Measurements from ENCODE around the gene GABRA4. TPM values are rescaled to one million over a fixed set of nuclear protein-coding genes. Genes with fewer than 3 reads are reported as not detected.

Gene GABRA4
- total and polyA plus RNA-seq, 8 donors = 0.05 to 0.37 TPM; not detected in 6

DNA sequence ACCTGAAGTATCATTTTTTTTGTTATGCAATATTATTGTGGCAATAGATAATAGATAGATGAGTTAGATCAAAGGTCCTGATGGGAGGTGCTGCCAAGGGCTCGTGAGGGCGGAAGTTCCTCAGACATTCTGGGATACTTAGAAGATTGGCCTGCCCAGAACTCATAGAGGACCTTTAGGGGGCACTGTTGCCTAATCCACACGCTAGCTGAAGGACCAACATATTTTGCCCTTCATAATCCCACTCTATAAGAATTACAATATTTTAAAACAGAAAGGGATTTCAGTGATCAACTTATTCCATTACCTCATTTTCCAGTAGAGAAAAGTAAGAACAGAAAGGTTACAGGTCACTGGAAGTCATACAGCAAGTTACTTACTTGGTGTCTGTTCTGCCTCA lies 61.4 kb downstream of the GABRA4 start:
- Histone ChIP-seq H3K9me3 (no peaks in the 10 kb centered on the region), H3K27me3 (no peaks in the 10 kb centered on the region), H3K4me1 (no peaks in the 10 kb centered on the region), H3K36me3 (no peaks in the 10 kb centered on the region), H3K4me3 (no peak overlapping the region), H3K27ac (no peak overlapping the region)
- DNase-seq = peak in 1 of 2 donors; percentile 35
- TF ChIP-seq, protein P1, sequence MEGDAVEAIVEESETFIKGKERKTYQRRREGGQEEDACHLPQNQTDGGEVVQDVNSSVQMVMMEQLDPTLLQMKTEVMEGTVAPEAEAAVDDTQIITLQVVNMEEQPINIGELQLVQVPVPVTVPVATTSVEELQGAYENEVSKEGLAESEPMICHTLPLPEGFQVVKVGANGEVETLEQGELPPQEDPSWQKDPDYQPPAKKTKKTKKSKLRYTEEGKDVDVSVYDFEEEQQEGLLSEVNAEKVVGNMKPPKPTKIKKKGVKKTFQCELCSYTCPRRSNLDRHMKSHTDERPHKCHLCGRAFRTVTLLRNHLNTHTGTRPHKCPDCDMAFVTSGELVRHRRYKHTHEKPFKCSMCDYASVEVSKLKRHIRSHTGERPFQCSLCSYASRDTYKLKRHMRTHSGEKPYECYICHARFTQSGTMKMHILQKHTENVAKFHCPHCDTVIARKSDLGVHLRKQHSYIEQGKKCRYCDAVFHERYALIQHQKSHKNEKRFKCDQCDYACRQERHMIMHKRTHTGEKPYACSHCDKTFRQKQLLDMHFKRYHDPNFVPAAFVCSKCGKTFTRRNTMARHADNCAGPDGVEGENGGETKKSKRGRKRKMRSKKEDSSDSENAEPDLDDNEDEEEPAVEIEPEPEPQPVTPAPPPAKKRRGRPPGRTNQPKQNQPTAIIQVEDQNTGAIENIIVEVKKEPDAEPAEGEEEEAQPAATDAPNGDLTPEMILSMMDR (IDR thresholded peaks at IDR 0.05) = peak in 2 of 7 experiments; percentile 10 to 18
- no peak for TF ChIP-seq POLR2A (IDR thresholded peaks at IDR 0.05)
- WGBS, 5 donors = 19 to 48% (median 40%) methylated on average over 3 of the region's 3 CpGs
- intact Hi-C loops (cut with DNase I; ENCODE audit: low total_unique reads) = no loop called here

- no peaks in the 10 kb centered on the region for H3K4me1 ChIP-seq
- 29 to 38% (median 33%) methylated on average over 3 of the region's 3 CpGs for WGBS, 5 donors
- intact Hi-C loops (cut with DNase I; ENCODE audit: low total_unique reads) = no loop called here
- no peaks in the 10 kb centered on the region for H3K9me3 ChIP-seq
- no peak overlapping the region for H3K27ac ChIP-seq
- no peak for DNase-seq
- TF ChIP-seq POLR2AphosphoS5 (IDR thresholded peaks at IDR 0.05) (no peak), EP300 (IDR thresholded peaks at IDR 0.05) (no peak), POLR2A (IDR thresholded peaks at IDR 0.05) (no peak)
- TF ChIP-seq, protein P1 (IDR thresholded peaks at IDR 0.05) = no peak
- no peaks in the 10 kb centered on the region for H3K36me3 ChIP-seq
- H3K27me3 ChIP-seq = no peaks in the 10 kb centered on the region
- H3K4me3 ChIP-seq = no peak overlapping the region
Measured at GRCh38 chr4:46930891-46931290, 62.5 kb downstream of the GABRA4 start.

DNA sequence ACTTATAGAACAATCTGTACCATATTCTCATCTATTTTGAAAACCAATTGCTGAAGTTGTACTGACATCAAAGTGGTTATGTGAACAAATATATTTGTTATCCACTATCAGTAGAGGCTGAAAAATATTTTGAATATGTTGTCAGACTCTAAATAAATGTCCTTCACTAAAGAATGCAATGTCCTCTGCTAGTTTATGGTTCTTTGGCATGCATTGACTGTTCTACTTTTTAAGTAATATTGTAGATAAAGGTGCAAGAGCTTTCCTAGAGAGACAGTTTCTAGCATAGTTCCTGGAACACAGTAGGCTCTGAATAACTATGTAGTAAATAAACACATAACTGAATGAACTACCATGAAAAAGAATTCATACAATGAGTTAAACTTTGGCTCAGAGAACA lies 66.2 kb downstream of the GABRA4 start:
- H3K27me3 ChIP-seq = no peaks in the 10 kb centered on the region
- no peaks in the 10 kb centered on the region for H3K36me3 ChIP-seq
- no peak for TF ChIP-seq POLR2A (IDR thresholded peaks at IDR 0.05)
- no peak for TF ChIP-seq EP300 (IDR thresholded peaks at IDR 0.05)
- no peak for DNase-seq
- H3K4me3 ChIP-seq = no peak overlapping the region
- no peaks in the 10 kb centered on the region for H3K4me1 ChIP-seq
- intact Hi-C loops (cut with DNase I; ENCODE audit: low total_unique reads) = no loop called here
- no peaks in the 10 kb centered on the region for H3K9me3 ChIP-seq
- no peak overlapping the region for H3K27ac ChIP-seq

DNA sequence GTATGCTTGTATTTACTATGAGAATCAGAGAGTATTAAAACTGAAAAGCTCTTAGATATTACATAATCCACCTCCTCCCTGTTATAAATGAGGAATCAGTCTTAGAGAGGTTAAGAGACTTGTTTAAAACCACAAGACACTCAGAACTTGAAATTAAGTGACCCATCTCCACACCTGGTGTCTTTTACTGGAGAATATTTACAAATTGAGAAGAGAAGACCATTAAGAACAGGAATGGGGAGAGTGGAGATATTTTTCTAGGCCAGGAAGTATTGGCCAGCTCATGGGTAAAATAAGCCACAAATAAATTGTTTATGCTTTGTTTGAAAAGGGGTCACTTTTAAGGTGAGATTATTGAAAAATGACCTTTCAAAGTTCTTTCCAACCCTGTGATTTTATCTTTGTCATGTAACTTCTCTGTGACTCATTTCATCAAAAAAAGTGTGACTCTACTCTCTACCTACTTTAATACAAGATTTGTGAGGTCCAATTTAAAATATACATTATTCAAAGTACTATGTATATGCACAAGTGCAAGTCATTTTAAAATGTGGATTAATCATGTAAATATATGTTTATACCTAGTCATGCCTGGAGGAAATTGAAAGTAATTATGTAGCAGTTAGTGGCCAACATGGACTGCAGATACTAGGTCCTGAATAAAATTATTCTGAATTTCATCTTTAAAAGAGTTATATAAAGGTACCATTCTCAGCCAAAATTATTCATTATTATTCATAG lies 68.4 kb downstream of the GABRA4 start:
- H3K4me1 ChIP-seq = no peaks in the 10 kb centered on the region
- H3K4me3 ChIP-seq = no peak overlapping the region
- H3K27me3 ChIP-seq = no peaks in the 10 kb centered on the region
- intact Hi-C loops (cut with DNase I; ENCODE audit: low total_unique reads) = no loop called here
- TF ChIP-seq EP300 (IDR thresholded peaks at IDR 0.05) (no peak), POLR2A (IDR thresholded peaks at IDR 0.05) (no peak), POLR2AphosphoS5 (IDR thresholded peaks at IDR 0.05) (no peak)
- TF ChIP-seq, protein P1 (IDR thresholded peaks at IDR 0.05) = no peak
- H3K36me3 ChIP-seq = no peaks in the 10 kb centered on the region
- no peak overlapping the region for H3K27ac ChIP-seq
- H3K9me3 ChIP-seq = no peaks in the 10 kb centered on the region
- no peak for DNase-seq

DNA sequence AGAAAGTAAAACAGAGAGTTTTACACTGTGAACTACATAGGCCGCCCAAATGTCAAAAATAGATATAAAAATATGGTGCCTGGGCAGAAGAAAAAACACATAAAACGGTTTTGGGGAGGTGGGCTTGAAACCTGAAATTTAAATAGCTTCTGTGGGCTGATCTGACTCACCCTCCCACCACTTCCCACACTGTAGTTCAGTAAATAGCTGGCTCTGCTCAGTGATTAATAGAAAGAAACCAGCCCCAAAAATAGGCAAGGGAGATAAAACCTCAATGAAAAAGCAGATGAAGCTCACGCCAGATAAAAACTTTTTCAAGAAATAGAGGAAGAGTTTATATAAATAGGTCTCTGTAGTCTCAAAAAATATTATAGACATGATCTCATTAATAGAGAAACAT lies 71.2 kb downstream of the GABRA4 start:
- H3K9me3 ChIP-seq = no peaks in the 10 kb centered on the region
- no peaks in the 10 kb centered on the region for H3K36me3 ChIP-seq
- H3K4me3 ChIP-seq = no peak overlapping the region
- no peaks in the 10 kb centered on the region for H3K4me1 ChIP-seq
- no peak overlapping the region for H3K27ac ChIP-seq
- no peak for DNase-seq
- TF ChIP-seq EP300 (IDR thresholded peaks at IDR 0.05) (no peak), POLR2AphosphoS5 (IDR thresholded peaks at IDR 0.05) (no peak), POLR2A (IDR thresholded peaks at IDR 0.05) (no peak)
- TF ChIP-seq, protein P1 (IDR thresholded peaks at IDR 0.05) = no peak
- intact Hi-C loops (cut with DNase I; ENCODE audit: low total_unique reads) = no loop called here
- H3K27me3 ChIP-seq = no peaks in the 10 kb centered on the region
- 61 to 73% (median 65%) methylated on average over 3 of the region's 3 CpGs for WGBS, 5 donors
